ENCODE measurements around the gene ALG3.

The ALG3 gene

DNA sequence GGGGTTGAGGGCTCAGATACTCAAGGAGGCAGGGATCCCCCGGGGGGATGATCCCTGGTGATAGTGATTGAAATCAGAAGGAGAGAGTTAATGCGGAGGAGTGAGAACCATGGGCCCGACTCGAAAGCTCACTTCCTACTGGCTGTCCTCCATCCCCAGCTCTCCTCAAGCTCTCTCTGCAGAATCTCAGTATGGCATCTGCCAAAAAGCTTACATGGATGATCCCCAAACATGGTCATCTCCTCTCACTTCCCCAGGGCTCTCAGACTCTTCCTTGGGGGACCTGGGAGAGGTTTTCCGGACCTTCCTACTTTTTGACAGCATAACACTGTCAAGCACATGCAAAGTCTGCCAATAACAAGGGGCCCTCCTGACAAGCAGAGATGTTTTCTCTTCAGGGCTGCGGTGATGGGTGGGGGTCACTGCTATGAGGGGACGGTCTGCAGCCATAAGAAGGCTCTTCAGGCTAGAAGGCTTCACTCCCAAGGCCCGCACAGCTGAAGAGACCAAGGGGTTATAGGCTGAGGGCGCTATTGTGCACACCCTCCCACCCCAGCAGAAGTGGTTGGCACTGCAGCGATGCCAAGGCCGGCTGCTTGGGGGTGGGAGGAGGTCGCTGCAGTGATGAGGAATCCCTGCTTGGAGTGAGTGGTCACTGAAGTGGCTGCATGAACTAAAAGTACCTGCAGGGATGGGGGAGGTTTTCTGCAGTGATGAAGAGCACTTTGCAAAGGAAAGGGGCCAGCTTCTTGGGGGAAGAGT lies 20.2 kb downstream of the ALG3 start:
- H3K4me3 ChIP-seq (ENCODE audit: low read length), result no peak overlapping the region
- TF ChIP-seq, protein P1, sequence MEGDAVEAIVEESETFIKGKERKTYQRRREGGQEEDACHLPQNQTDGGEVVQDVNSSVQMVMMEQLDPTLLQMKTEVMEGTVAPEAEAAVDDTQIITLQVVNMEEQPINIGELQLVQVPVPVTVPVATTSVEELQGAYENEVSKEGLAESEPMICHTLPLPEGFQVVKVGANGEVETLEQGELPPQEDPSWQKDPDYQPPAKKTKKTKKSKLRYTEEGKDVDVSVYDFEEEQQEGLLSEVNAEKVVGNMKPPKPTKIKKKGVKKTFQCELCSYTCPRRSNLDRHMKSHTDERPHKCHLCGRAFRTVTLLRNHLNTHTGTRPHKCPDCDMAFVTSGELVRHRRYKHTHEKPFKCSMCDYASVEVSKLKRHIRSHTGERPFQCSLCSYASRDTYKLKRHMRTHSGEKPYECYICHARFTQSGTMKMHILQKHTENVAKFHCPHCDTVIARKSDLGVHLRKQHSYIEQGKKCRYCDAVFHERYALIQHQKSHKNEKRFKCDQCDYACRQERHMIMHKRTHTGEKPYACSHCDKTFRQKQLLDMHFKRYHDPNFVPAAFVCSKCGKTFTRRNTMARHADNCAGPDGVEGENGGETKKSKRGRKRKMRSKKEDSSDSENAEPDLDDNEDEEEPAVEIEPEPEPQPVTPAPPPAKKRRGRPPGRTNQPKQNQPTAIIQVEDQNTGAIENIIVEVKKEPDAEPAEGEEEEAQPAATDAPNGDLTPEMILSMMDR (conservative IDR thresholded peaks at IDR 0.05; ENCODE audit: low read depth, low read length), result no peak
- no peak for DNase-seq (ENCODE audit: low read depth)

DNA sequence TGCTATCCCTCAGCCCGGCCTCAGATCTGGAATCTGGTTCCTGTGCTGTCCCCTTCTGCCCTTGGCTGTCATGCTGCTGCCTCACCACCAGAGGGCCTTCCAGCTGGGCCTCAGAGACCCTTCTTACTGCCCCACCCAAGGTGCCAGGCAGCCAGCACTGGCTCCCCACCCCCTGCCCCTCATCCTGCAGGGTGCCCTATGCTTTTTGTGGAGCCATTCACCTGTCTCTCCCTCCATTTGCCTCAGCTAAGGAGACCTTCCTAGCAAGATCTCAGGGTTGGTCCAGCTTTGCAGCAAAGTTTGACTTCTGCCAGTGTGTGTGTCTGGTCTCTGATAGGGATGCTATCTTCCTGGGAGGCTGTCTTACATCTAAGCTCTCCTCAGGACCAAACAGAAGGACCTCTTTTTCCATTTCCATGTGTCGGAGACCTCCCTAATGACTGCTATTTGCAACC lies 21.3 kb downstream of the ALG3 start:
- DNase-seq (ENCODE audit: low read depth), result no peak
- TF ChIP-seq, protein P1 (conservative IDR thresholded peaks at IDR 0.05; ENCODE audit: low read depth, low read length), result peak; percentile 92

DNA sequence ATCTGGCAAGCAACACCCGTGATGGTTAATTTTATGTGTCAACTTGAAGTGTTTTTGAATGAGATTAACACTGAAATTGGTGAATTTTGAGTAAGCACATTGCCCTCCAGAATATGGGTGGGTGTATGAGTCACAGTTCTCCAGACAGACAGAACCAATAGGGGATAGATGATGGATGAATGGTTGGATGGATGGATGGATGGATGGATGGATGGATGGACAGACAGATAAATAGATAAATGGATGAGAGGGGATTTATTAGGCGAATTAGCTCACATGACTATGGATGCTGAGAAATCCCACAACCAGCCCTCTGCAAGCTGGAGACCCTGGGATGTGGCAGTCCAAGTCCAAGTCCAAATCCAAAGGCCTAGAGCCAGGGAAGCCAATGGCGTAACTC lies 24.8 kb downstream of the ALG3 start:
- H3K4me3 ChIP-seq (ENCODE audit: low read length), result no peak overlapping the region
- no peak for DNase-seq (ENCODE audit: low read depth)
- TF ChIP-seq, protein P1 (conservative IDR thresholded peaks at IDR 0.05; ENCODE audit: low read depth, low read length), result no peak

More for the DNA sequence above, 21.3 kb downstream of the ALG3 start:
- H3K4me3 ChIP-seq (ENCODE audit: low read length), result no peak overlapping the region

DNA sequence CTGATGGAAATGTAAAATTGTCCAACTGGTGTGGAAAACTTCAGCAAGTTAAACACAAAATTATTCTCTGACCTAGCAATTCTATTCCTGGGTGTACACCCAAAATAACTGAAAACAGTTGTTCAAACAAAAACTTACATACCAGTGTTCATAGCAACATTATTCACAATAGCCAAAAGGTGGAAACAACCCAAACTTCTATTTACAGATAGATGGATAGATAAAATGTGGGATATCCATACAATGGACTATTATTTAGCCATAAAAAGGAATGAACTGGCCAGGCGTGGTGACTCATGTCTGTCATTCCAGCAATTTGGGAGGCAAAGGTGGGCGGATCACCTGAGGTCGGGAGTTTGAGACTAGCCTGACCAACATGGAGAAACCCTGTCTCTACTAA lies 26.2 kb downstream of the ALG3 start:
- DNase-seq (ENCODE audit: low read depth), result no peak
- TF ChIP-seq, protein P1 (conservative IDR thresholded peaks at IDR 0.05; ENCODE audit: low read depth, low read length), result no peak
- H3K4me3 ChIP-seq (ENCODE audit: low read length), result no peak overlapping the region

DNA sequence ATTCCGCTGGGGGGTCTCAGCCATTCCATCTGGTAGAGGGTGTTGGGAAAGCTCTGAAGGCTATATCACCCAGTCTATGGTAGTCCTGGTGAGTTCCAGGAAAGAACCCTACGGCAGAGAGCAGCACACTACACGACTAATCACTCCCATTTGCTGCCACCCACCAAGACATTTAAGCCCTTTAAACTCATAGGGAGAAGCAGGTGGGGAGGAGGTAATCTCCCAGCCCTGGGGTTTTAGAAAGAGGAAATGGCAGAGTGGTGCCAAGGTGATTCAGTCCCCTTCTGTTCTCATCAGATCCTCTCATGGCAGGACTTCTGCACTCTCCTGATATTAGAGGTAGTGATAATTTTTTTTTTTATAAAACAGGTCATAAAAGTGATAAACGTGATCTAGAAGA lies 29.9 kb downstream of the ALG3 start:
- TF ChIP-seq, protein P1 (conservative IDR thresholded peaks at IDR 0.05; ENCODE audit: low read depth, low read length), result no peak
- no peak for DNase-seq (ENCODE audit: low read depth)
- H3K4me3 ChIP-seq (ENCODE audit: low read length), result no peak overlapping the region

DNA sequence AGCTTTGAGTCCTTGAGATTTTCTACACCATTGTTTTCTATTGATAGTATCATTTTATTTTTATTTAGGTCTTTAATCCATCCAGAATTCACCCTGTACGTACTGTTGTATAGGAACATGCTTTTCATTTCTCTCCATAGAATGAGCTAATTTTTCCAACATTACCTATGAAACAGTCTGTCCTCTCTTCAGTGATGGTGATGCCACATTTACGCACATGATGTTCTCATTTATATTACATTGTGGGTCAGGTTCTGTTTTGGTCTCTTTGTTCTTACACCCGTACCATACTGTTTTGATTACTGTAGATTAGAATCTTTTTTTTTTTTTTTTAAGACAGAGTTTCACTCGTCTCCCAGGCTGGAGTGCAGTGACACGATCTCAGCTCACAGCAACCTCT lies 37.0 kb downstream of the ALG3 start:
- TF ChIP-seq, protein P1 (conservative IDR thresholded peaks at IDR 0.05; ENCODE audit: low read depth, low read length), result no peak
- H3K4me3 ChIP-seq (ENCODE audit: low read length), result no peak overlapping the region
- DNase-seq (ENCODE audit: low read depth), result no peak

DNA sequence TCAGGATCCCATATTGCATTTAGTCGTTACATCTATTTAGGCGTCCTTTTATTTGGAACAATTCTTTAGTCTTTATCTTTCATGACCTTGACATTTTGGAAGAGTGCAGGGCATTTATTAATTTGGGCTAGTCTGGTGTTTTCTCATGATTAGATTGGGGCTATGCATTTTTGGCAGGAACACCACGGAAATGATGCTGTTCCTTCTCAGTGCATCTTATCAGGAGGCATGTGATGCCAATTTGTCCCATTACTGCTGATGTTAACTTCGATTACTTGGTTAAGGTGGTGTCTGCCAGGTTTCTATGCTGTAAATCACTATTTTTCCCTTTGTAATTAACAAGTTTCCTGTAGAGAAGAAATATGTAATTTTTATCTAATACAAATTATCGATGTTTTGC lies 37.5 kb downstream of the ALG3 start:
- H3K4me3 ChIP-seq (ENCODE audit: low read length), result no peak overlapping the region
- TF ChIP-seq, protein P1 (conservative IDR thresholded peaks at IDR 0.05; ENCODE audit: low read depth, low read length), result no peak
- DNase-seq (ENCODE audit: low read depth), result no peak

Data from retinal pigment epithelial cell (primary cell).